Smooth muscle cell (in vitro differentiated cells): ENCODE data around the gene HTT. TPM values are rescaled to one million over a fixed set of nuclear protein-coding genes. Genes with fewer than 3 reads are reported as not detected.

Source experiments
- DNase-seq: peaks from one replicate; lab custom pipeline; 2025; ENCODE audit not compliant: unreplicated experiment; lab: John Stamatoyannopoulos, UW
- H2AFZ ChIP-seq: fragments of 200-600 bp; sonication (generic); 2 replicates; pipeline ENCODE4 v1.6.0; 2016; ENCODE audit warnings: antibody characterized with exemption, low read depth, mild to moderate bottlenecking
- H3F3A ChIP-seq: fragments of 200-600 bp; sonication (generic); 2 replicates; pipeline ENCODE4 v1.6.0; 2017; ENCODE audit warnings: antibody characterized with exemption, low read depth
- H3K27ac ChIP-seq: fragments of 200-600 bp; sonication (generic); 2 replicates; pipeline ENCODE4 v1.5.1; 2016; ENCODE audit warnings: low read depth, mild to moderate bottlenecking
- H3K27me3 ChIP-seq: fragments of 200-600 bp; sonication (generic); 2 replicates; pipeline ENCODE4 v1.6.1; 2016; ENCODE audit warnings: low read depth, mild to moderate bottlenecking
- H3K36me3 ChIP-seq: fragments of 200-600 bp; sonication (generic); 2 replicates; pipeline ENCODE4 v1.5.1; 2016; ENCODE audit warnings: low read depth
- H3K4me1 ChIP-seq: fragments of 200-600 bp; sonication (generic); 2 replicates; pipeline ENCODE4 v1.5.1; 2016; ENCODE audit warnings: low read depth
- H3K4me2 ChIP-seq: fragments of 200-600 bp; sonication (generic); 2 replicates; pipeline ENCODE4 v1.6.0; 2016; ENCODE audit warnings: mild to moderate bottlenecking
- H3K4me3 ChIP-seq: fragments of 200-600 bp; sonication (generic); 2 replicates; pipeline ENCODE4 v1.5.1; 2016; ENCODE audit warnings: mild to moderate bottlenecking
- H3K79me2 ChIP-seq: fragments of 200-600 bp; sonication (generic); 2 replicates; pipeline ENCODE4 v1.6.0; 2016; ENCODE audit warnings: low read depth, mild to moderate bottlenecking
- H3K9ac ChIP-seq: fragments of 200-600 bp; sonication (generic); 2 replicates; pipeline ENCODE4 v1.6.0; 2016; ENCODE audit warnings: low read depth
- H3K9me3 ChIP-seq: fragments of 200-600 bp; sonication (generic); replicated peaks from 2 replicates; pipeline ENCODE4 v1.5.1; 2016; ENCODE audit warnings: low read depth
- H4K20me1 ChIP-seq: fragments of 200-600 bp; sonication (generic); 2 replicates; pipeline ENCODE4 v1.6.0; 2016; ENCODE audit warnings: low read depth
- CTCF ChIP-seq: fragments of 200-600 bp; sonication (generic); IDR thresholded peaks from 2 replicates; pipeline ENCODE4 v1.5.1; 2017; ENCODE audit warnings: borderline replicate concordance, mild to moderate bottlenecking, antibody characterized with exemption; ENCODE audit not compliant: insufficient read depth, poor library complexity, severe bottlenecking
- WGBS: methylation state at CpG from one replicate; pipeline ENCODE4 v1.1.7; 2016; ENCODE audit warnings: low lambda C conversion rate; 5-methylcytosine and 5-hydroxymethylcytosine counted together
- polyA plus RNA-seq: library from polyadenylated mRNA; unstranded; fragments of >200 nt; fragmentation: Nextera tagmentation; extraction: Ambion mirVana; gene quantifications from 2 replicates; pipeline ENCODE4 v1.2.1, GENCODE V29; 2016
- total RNA-seq: library from RNA; depleted of rRNA; stranded (reverse); fragments of >200 nt; gene quantifications from 2 replicates; pipeline ENCODE4 v1.2.3, GENCODE V29; 2014

Gene HTT
- total and polyA plus RNA-seq, 2 experiments from 2014 or later, result 7.1 to 16.4 TPM

- Histone ChIP-seq H3K9ac (no peak overlapping the region), H2AFZ (no peak overlapping the region), H3K27ac (no peak overlapping the region), H3K4me2 (no peak overlapping the region), H3K36me3 (no peaks in the 10 kb centered on the region), H3K27me3 (no peaks in the 10 kb centered on the region), H3F3A (no peaks in the 10 kb centered on the region), H3K4me3 (no peak overlapping the region), H3K4me1 (no peaks in the 10 kb centered on the region), H3K79me2 (no peaks in the 10 kb centered on the region), H4K20me1 (peaks cover 20% of the 10 kb centered on the region), H3K9me3 (no peaks in the 10 kb centered on the region)
- no peak for TF ChIP-seq CTCF
- 91% methylated on average over 26 of the region's 26 CpGs for WGBS
- no peak for DNase-seq
Measured at GRCh38 chr4:3237712-3238560, 163.5 kb downstream of the HTT start.

- no peak for DNase-seq
- no peaks in the 10 kb centered on the region for H3K36me3 ChIP-seq
Measured at GRCh38 chr4:3238721-3239120, 164.2 kb downstream of the HTT start.

GRCh38 chr4:3239303-3239702, 164.8 kb downstream of the HTT start:
- Histone ChIP-seq H3K36me3 (no peaks in the 10 kb centered on the region), H3K9me3 (no peaks in the 10 kb centered on the region), H3K27ac (no peak overlapping the region), H2AFZ (no peak overlapping the region), H3F3A (no peaks in the 10 kb centered on the region), H3K9ac (no peak overlapping the region), H3K4me2 (no peak overlapping the region), H4K20me1 (peaks cover 27% of the 10 kb centered on the region), H3K79me2 (no peaks in the 10 kb centered on the region), H3K4me3 (no peak overlapping the region), H3K4me1 (no peaks in the 10 kb centered on the region), H3K27me3 (no peaks in the 10 kb centered on the region)
- WGBS, result 94% methylated on average over 11 of the region's 11 CpGs
- no peak for TF ChIP-seq CTCF
- no peak for DNase-seq

More at GRCh38 chr4:3238721-3239120, 164.2 kb downstream of the HTT start:
- Histone ChIP-seq H3K27ac (no peak overlapping the region), H3K9ac (no peak overlapping the region), H3K4me1 (no peaks in the 10 kb centered on the region), H3K79me2 (no peaks in the 10 kb centered on the region), H3F3A (no peaks in the 10 kb centered on the region), H3K4me3 (no peak overlapping the region), H2AFZ (no peak overlapping the region), H3K4me2 (no peak overlapping the region), H3K9me3 (no peaks in the 10 kb centered on the region), H3K27me3 (no peaks in the 10 kb centered on the region), H4K20me1 (peaks cover 27% of the 10 kb centered on the region)
- 97% methylated on average over 16 of the region's 18 CpGs for WGBS
- no peak for TF ChIP-seq CTCF
